Neural progenitor cell (in vitro differentiated cells): ENCODE results near the gene YEATS2.

Experiments
- EZH2 ChIP-seq: fragments of 200-600 bp; sonication (generic); IDR thresholded peaks from 2 replicates; pipeline ENCODE4 v1.6.1; 2017; ENCODE audit warnings: antibody characterized with exemption, mild to moderate bottlenecking, moderate library complexity
- TF ChIP-seq, protein P1 (sequence below): fragments of 200-600 bp; sonication (generic); IDR thresholded peaks from 2 replicates; pipeline ENCODE4 v1.5.1; 2017; ENCODE audit warnings: antibody characterized with exemption, mild to moderate bottlenecking

DNA sequence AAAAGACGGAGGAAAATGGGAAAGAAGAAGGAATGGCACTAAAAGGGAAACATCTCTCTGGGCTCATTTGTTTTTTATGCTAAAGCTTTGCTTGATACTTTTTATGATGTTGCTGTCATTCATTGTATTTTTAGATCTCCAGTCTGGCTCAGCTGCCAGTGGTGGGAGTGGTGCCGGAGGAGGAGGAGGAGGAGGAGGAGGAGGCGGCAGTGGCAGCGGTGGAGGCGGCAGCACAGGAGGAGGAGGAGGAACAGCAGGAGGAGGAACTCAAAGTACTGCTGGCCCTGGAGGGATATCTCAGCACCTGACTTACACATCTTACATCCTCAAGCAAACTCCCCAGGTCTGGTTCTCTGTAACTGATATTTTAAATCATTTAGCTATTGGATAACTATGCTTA lies 78.2 kb downstream of the YEATS2 start:
- TF ChIP-seq, protein P1, sequence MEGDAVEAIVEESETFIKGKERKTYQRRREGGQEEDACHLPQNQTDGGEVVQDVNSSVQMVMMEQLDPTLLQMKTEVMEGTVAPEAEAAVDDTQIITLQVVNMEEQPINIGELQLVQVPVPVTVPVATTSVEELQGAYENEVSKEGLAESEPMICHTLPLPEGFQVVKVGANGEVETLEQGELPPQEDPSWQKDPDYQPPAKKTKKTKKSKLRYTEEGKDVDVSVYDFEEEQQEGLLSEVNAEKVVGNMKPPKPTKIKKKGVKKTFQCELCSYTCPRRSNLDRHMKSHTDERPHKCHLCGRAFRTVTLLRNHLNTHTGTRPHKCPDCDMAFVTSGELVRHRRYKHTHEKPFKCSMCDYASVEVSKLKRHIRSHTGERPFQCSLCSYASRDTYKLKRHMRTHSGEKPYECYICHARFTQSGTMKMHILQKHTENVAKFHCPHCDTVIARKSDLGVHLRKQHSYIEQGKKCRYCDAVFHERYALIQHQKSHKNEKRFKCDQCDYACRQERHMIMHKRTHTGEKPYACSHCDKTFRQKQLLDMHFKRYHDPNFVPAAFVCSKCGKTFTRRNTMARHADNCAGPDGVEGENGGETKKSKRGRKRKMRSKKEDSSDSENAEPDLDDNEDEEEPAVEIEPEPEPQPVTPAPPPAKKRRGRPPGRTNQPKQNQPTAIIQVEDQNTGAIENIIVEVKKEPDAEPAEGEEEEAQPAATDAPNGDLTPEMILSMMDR, result no peak
- no peak for TF ChIP-seq EZH2
